ENCODE data around the gene THOC6. TPM values are rescaled to one million over a fixed set of nuclear protein-coding genes. Genes with fewer than 3 reads are reported as not detected.
A peak's percentile ranks its signal among the peaks of the same experiment; 100 is the strongest.

THOC6 gene
- total and polyA plus RNA-seq, 9 of the 15 experiments (the other 6 are each of a cell fraction or from before 2014, with no cell fraction given), result 2.5 to 65.4 (median 42.3) TPM

DNA sequence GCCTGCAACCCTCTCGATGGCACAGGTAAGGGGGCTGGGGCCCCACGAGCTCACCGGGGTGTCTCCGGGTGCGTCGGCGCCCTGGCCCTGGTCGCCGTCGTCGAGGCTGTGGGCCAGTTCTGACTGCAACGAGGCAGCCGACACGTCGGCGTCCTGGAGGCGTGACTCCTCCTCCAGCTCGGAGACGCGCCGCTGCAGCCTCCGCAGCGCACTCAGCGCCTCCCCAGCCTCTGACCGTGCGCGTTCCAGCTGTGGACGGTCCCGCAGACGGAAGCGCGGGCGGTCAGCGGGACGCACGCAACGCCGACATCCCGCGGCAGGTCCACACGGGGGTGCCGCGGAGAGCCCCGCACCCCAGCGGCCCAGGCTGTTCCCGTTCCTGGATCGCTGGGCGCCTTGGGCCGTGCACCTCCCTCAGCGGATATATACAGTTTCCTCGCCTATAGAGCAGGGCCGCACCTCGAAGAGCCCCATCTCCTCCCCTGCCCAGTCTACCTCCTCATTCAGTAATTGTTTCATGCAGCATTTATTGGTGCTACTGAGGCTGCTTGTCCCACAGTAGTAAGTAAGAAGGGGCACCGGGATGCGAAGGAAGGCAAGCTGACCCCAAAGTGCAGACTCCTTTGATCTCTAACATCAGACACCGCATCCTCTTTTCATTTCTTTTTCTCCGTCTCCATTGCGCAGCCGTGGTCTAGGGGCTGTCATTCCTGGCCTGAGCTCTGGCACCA is 5.8 kb downstream of the THOC6 start (continued):
- TF ChIP-seq HIVEP1 (CRISPR knock-in tag; IDR thresholded peaks at IDR 0.05), result no peak
- no peak for TF ChIP-seq SAFB2 (IDR thresholded peaks at IDR 0.05; ENCODE audit: borderline replicate concordance, low read depth, low read length, severe bottlenecking)
- TF ChIP-seq GTF2E2 (tag; IDR thresholded peaks at IDR 0.05), result no peak
- TF ChIP-seq, protein P1, sequence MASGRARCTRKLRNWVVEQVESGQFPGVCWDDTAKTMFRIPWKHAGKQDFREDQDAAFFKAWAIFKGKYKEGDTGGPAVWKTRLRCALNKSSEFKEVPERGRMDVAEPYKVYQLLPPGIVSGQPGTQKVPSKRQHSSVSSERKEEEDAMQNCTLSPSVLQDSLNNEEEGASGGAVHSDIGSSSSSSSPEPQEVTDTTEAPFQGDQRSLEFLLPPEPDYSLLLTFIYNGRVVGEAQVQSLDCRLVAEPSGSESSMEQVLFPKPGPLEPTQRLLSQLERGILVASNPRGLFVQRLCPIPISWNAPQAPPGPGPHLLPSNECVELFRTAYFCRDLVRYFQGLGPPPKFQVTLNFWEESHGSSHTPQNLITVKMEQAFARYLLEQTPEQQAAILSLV (tag; IDR thresholded peaks at IDR 0.05), result no peak

DNA sequence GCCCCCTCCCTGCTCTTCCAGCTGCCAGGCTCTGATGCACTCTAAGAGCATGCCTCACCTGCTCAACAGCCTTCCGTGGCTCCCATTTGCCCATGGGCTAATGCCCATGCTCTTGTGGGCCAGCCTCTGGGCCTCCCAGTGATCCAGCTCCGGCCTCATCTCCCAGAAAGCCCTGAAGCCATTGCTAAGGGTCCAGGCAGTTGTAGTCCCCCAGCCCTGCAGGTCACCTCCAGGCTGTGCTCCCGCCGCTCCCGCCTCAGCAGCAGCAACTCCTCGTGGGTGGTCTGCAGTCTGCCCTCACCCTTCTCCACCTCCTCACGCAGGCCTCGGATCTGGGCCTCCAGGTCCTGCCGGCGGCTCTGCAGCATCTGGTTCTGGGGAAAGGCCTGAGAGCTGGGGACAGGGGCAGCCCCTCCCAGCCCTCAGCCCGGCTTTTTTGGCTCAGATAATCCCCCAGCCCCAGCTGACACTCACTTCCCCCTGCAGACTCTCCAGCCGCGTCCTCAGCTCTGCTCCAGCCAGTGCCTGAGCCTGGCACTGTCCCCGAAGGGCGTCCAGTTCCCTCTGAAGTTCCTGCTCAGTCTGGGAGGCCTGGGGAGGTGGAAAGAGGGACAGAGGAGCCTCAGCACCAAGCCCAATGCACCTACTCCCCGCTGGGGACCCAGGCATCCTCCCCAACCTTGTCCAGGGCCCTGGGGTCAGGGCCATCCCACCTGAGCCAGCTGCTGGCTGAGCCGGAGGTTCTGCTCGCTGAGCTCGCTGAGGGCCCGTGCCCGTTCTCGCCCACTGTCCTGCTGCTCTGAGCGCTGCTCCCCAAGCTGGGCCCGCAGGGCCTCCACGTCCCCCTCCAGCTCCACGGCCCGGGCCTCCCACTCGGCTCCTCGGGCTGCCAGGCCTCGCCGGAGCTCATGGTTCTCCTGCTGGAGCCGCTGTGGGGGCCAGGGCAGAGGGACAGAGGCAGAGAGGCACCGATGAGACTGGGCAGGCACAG is 6.7 kb downstream of the THOC6 start:
- peak overlapping the region in 1 of 2 experiments; percentile 89; a peak in 2 of 4 replicates for H3K9ac ChIP-seq (ENCODE audit: insufficient read depth in 1 of 2, low read depth in 2 of 2, low read length in 2 of 2)
- FAIRE-seq, result no peak

More for the DNA sequence above, 6.7 kb downstream of the THOC6 start:
- H3K36me3 ChIP-seq (ENCODE audit: control insufficient read depth, insufficient read depth, low read length), result peaks cover 20% of the 10 kb centered on the region; the same call in 2 of the 3 replicates
- in situ Hi-C loops (cut with MboI), result no loop called here
- H3K4me3 ChIP-seq, result no peak overlapping the region
- H3K27ac ChIP-seq (ENCODE audit: extremely low read depth, low read depth, low read length), result no peak overlapping the region
- TF ChIP-seq MAFF (IDR thresholded peaks at IDR 0.05; ENCODE audit: low read length), result no peak
- no peak for TF ChIP-seq IRF2 (CRISPR knock-in tag; IDR thresholded peaks at IDR 0.05)
- TF ChIP-seq, protein P2, sequence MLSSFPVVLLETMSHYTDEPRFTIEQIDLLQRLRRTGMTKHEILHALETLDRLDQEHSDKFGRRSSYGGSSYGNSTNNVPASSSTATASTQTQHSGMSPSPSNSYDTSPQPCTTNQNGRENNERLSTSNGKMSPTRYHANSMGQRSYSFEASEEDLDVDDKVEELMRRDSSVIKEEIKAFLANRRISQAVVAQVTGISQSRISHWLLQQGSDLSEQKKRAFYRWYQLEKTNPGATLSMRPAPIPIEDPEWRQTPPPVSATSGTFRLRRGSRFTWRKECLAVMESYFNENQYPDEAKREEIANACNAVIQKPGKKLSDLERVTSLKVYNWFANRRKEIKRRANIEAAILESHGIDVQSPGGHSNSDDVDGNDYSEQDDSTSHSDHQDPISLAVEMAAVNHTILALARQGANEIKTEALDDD (IDR thresholded peaks at IDR 0.05), result no peak
- TF ChIP-seq ZFP36 (IDR thresholded peaks at IDR 0.05; ENCODE audit: low read depth, low read length, partially characterized antibody), result peak; percentile 12
- TF ChIP-seq, protein P3, sequence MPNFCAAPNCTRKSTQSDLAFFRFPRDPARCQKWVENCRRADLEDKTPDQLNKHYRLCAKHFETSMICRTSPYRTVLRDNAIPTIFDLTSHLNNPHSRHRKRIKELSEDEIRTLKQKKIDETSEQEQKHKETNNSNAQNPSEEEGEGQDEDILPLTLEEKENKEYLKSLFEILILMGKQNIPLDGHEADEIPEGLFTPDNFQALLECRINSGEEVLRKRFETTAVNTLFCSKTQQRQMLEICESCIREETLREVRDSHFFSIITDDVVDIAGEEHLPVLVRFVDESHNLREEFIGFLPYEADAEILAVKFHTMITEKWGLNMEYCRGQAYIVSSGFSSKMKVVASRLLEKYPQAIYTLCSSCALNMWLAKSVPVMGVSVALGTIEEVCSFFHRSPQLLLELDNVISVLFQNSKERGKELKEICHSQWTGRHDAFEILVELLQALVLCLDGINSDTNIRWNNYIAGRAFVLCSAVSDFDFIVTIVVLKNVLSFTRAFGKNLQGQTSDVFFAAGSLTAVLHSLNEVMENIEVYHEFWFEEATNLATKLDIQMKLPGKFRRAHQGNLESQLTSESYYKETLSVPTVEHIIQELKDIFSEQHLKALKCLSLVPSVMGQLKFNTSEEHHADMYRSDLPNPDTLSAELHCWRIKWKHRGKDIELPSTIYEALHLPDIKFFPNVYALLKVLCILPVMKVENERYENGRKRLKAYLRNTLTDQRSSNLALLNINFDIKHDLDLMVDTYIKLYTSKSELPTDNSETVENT (CRISPR knock-in tag; IDR thresholded peaks at IDR 0.05), result no peak
- TF ChIP-seq KAT7 (CRISPR knock-in tag; IDR thresholded peaks at IDR 0.05; ENCODE audit: borderline replicate concordance), result no peak
- TF ChIP-seq MTA3 (IDR thresholded peaks at IDR 0.05; ENCODE audit: borderline replicate concordance), result no peak
- H3K27me3 ChIP-seq (ENCODE audit: control insufficient read depth in 2 of 2, insufficient read depth in 2 of 2, low read length in 2 of 2), result peaks cover 24 to 56% of the 10 kb centered on the region in 2 experiments; a peak in 4 of 5 replicates
- ChIA-PET CTCF (ENCODE audit: low intra/inter-chr PET ratio) (interaction anchor here (0.5 to 1.6 kb wide), 2 partner anchors 29 to 34 kb away, joined by 3 to 6 read pairs; no protein-coding TSS in a partner anchor), POLR2A (interaction anchor here (0.7 to 2.2 kb wide), 7 partner anchors 8 to 95 kb away, joined by 3 to 13 read pairs (median 4); partner anchors contain the start of genes HCFC1R1, MMP25 and THOC6)
- 30% methylated on average over 27 of the region's 33 CpGs for WGBS (ENCODE audit: insufficient coverage, low coverage, missing lambda C conversion rate)
- no peak for DNase-seq (ENCODE audit: extremely low read depth in 1 of 4, low spot score in 3 of 4)
- H3K4me1 ChIP-seq (replicated peaks in 1 of 2; ENCODE audit: control insufficient read depth in 2 of 2, insufficient read depth in 2 of 2, low read length in 2 of 2), result peaks cover 15 to 55% of the 10 kb centered on the region in 2 experiments
- H4K20me1 ChIP-seq (replicated peaks; ENCODE audit: control insufficient read depth, insufficient read depth, low read length), result peaks cover 3% of the 10 kb centered on the region; the same call in 1 of the 2 replicates
- BruUV-seq (replicated peaks), result no TSS peak
- H3K9me1 ChIP-seq (ENCODE audit: control insufficient read depth, insufficient read depth, low read length), result no peaks in the 10 kb centered on the region
- no peaks in the 10 kb centered on the region for H3K79me2 ChIP-seq (ENCODE audit: control insufficient read depth, insufficient read depth, low read length)
- intact Hi-C loops (cut with micrococcal nuclease), result no loop called here
- no peak overlapping the region for H2AFZ ChIP-seq (ENCODE audit: low read depth, low read length)
- no peaks in the 10 kb centered on the region for H3K9me3 ChIP-seq (replicated peaks; ENCODE audit: control insufficient read depth, insufficient read depth, low read depth, low read length)
- no peak overlapping the region for H3K4me2 ChIP-seq (ENCODE audit: insufficient read depth, low read length)
- no peak for ATAC-seq

Data from K562 (cell line).